PC-3 (cell line): ENCODE results near the gene AIG1.

Experiments
- EZH2 ChIP-seq: fragments of 300-600 bp; sonication (generic); IDR thresholded peaks from one replicate; pipeline ENCODE4 v1.6.1; 2017; ENCODE audit warnings: antibody characterized with exemption, mild to moderate bottlenecking, low read length; ENCODE audit not compliant: unreplicated experiment
- TF ChIP-seq, protein P1 (sequence below): fragments of 300-600 bp; sonication (generic); conservative IDR thresholded peaks from 2 replicates; pipeline ENCODE4 v1.5.1; 2017; ENCODE audit warnings: antibody characterized with exemption, low read depth, mild to moderate bottlenecking, low read length

DNA sequence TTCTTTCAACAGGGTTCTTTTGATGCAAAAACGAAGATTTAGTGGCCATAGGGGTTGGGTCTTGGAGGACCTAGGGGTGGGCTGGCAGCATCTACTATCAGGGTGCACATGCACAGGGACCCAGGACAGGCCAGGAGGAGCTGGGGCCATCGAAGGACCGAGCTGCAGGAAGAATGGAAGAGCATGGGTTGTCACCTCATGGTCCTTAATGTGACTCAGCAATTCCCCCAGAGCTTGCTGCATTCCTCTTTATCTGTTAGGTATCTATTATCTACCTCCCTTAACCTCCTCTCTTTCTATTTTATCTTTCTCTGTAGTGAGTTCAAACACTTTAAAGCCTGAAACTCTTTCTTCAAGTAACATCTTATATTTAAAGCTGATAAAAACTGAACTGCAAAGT lies 167.0 kb downstream of the AIG1 start:
- no peak for TF ChIP-seq EZH2
- TF ChIP-seq, protein P1, sequence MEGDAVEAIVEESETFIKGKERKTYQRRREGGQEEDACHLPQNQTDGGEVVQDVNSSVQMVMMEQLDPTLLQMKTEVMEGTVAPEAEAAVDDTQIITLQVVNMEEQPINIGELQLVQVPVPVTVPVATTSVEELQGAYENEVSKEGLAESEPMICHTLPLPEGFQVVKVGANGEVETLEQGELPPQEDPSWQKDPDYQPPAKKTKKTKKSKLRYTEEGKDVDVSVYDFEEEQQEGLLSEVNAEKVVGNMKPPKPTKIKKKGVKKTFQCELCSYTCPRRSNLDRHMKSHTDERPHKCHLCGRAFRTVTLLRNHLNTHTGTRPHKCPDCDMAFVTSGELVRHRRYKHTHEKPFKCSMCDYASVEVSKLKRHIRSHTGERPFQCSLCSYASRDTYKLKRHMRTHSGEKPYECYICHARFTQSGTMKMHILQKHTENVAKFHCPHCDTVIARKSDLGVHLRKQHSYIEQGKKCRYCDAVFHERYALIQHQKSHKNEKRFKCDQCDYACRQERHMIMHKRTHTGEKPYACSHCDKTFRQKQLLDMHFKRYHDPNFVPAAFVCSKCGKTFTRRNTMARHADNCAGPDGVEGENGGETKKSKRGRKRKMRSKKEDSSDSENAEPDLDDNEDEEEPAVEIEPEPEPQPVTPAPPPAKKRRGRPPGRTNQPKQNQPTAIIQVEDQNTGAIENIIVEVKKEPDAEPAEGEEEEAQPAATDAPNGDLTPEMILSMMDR = no peak
